ENCODE results near the gene ACTC1.

Gene ACTC1

DNA sequence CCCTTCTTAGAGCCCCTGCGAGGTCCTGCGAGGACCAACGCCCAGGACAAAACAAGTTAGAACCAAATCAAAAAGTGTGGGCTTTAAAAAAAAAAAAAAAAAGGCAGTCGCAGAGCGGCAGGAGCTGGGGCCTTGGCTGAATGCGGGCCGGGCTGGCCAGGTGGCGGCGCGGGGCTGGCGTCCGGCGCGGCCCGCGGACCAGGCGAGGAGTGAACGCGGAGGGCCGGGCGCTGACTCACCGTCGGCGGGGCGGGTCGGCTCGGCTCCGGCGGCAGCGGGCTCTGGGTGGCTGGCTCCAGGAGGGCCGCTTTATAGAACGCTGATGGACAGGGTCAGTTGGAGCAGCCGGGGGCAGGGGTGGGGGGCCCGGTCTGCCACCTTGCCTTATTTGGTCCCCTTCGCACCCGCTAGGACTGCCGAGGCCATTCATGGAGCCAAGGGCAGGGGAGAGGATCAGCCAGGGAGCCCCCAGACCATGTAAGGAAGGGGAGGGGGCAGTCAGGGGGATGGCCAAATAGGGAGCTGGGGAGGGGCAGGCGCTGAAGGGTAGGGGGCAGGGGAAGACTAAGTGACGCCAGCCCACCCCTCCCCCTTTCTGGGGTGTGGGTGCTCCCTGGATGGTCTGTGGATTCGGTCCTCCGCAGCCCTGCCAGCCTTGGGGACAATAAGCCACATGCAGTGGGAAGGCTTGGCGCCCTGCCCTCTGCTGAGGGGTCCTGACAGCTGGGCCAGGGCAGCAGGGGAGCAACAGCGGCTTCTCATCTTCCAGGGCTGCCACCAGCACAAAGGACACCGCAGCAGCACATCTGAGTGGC lies at the start of gene ACTC1:
Gene ACTC1 (minus strand): TSS at position 283 of the 815 bp plus-strand sequence. CDS start 741 bp downstream, outside the sequence.
- Histone ChIP-seq H3K27me3 (ENCODE audit: control insufficient read depth, low read length) (peaks cover 3% of the 10 kb centered on the region; the same call in 1 of the 2 replicates), H3K4me2 (ENCODE audit: low read length) (no peak within 1 kb of the TSS), H3K36me3 (ENCODE audit: control insufficient read depth, low read length) (no peaks in the 10 kb centered on the region), H3K9me2 (replicated peaks; ENCODE audit: control insufficient read depth, low read length) (no peaks in the 10 kb centered on the region), H3K4me3 (ENCODE audit: low read length) (no peak within 1 kb of the TSS), H3F3A (ENCODE audit: control insufficient read depth, insufficient read depth) (no peaks in the 10 kb centered on the region), H4K20me1 (ENCODE audit: control insufficient read depth, insufficient read depth, low read depth, low read length) (no peaks in the 10 kb centered on the region), H3K9me3 (ENCODE audit: control insufficient read depth, insufficient read depth, low read length) (no peaks in the 10 kb centered on the region), H3K27ac (ENCODE audit: low read depth, low read length) (no peak within 1 kb of the TSS), H3K79me2 (ENCODE audit: control insufficient read depth, low read length) (no peaks in the 10 kb centered on the region), H3K4me1 (ENCODE audit: control insufficient read depth, low read length) (no peaks in the 10 kb centered on the region)
- TF ChIP-seq, protein P1, sequence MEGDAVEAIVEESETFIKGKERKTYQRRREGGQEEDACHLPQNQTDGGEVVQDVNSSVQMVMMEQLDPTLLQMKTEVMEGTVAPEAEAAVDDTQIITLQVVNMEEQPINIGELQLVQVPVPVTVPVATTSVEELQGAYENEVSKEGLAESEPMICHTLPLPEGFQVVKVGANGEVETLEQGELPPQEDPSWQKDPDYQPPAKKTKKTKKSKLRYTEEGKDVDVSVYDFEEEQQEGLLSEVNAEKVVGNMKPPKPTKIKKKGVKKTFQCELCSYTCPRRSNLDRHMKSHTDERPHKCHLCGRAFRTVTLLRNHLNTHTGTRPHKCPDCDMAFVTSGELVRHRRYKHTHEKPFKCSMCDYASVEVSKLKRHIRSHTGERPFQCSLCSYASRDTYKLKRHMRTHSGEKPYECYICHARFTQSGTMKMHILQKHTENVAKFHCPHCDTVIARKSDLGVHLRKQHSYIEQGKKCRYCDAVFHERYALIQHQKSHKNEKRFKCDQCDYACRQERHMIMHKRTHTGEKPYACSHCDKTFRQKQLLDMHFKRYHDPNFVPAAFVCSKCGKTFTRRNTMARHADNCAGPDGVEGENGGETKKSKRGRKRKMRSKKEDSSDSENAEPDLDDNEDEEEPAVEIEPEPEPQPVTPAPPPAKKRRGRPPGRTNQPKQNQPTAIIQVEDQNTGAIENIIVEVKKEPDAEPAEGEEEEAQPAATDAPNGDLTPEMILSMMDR (IDR thresholded peaks at IDR 0.05; ENCODE audit: low read depth, low read length, poor library complexity, severe bottlenecking), result no peak
- no peak for TF ChIP-seq EZH2phosphoT487 (IDR thresholded peaks at IDR 0.05; ENCODE audit: borderline replicate concordance, low read length)

DNA sequence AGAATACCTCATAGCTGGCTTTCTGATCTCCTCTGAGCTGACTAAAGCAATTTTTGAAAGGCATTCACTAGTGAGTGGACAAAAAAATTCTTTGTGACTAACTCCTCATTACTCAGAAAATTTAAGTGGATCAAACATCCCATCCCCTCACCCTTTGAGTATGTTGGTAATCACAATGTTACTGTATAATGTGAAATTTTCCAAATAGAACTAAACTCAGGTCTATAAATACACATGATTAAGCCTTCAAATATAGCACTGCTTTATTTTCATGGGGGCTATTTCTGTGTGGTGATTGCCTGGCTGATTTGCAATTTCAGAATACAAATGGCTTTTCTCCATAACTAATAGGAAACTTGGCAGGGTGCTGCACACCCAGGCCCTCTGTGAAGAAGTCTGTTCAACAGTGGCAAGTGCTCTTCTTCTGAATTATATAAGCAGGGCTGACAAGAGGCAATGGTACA lies 45.9 kb upstream of the ACTC1 start:
- Histone ChIP-seq H4K20me1 (ENCODE audit: control insufficient read depth, insufficient read depth, low read depth, low read length) (no peaks in the 10 kb centered on the region), H3F3A (ENCODE audit: control insufficient read depth, insufficient read depth) (no peaks in the 10 kb centered on the region), H3K4me1 (ENCODE audit: control insufficient read depth, low read length) (no peaks in the 10 kb centered on the region), H3K9me2 (replicated peaks; ENCODE audit: control insufficient read depth, low read length) (no peaks in the 10 kb centered on the region), H3K27me3 (ENCODE audit: control insufficient read depth, low read length) (no peaks in the 10 kb centered on the region), H3K27ac (ENCODE audit: low read depth, low read length) (no peak overlapping the region), H3K9me3 (ENCODE audit: control insufficient read depth, insufficient read depth, low read length) (no peaks in the 10 kb centered on the region), H3K4me3 (ENCODE audit: low read length) (no peak overlapping the region), H3K79me2 (ENCODE audit: control insufficient read depth, low read length) (no peaks in the 10 kb centered on the region), H3K4me2 (ENCODE audit: low read length) (no peak overlapping the region), H3K36me3 (ENCODE audit: control insufficient read depth, low read length) (no peaks in the 10 kb centered on the region)
- TF ChIP-seq, protein P1 (IDR thresholded peaks at IDR 0.05; ENCODE audit: low read depth, low read length, poor library complexity, severe bottlenecking), result no peak
- no peak for TF ChIP-seq EZH2phosphoT487 (IDR thresholded peaks at IDR 0.05; ENCODE audit: borderline replicate concordance, low read length)

DNA sequence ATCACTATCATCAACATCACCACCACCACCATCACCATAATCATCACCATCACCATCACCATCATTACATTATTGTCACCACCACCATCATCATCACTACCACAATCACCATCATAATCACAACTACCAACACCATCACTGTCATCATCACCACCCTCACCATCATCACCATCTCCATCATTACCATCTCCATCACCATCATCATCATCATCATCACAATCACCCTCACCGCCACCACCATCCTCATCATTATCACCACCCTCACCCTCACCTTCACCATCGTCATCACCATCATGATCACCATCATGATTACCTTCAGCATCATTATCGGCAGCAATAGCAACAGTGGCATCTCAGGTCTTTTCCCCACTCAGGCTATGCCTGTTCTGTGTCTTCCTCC lies 42.9 kb upstream of the ACTC1 start:
- no peaks in the 10 kb centered on the region for H3K27me3 ChIP-seq (ENCODE audit: control insufficient read depth, low read length)
- H4K20me1 ChIP-seq (ENCODE audit: control insufficient read depth, insufficient read depth, low read depth, low read length), result no peaks in the 10 kb centered on the region
- no peaks in the 10 kb centered on the region for H3F3A ChIP-seq (ENCODE audit: control insufficient read depth, insufficient read depth)
- no peaks in the 10 kb centered on the region for H3K9me3 ChIP-seq (ENCODE audit: control insufficient read depth, insufficient read depth, low read length)
- no peak overlapping the region for H3K4me2 ChIP-seq (ENCODE audit: low read length)
- no peaks in the 10 kb centered on the region for H3K79me2 ChIP-seq (ENCODE audit: control insufficient read depth, low read length)
- no peaks in the 10 kb centered on the region for H3K36me3 ChIP-seq (ENCODE audit: control insufficient read depth, low read length)
- H3K9me2 ChIP-seq (replicated peaks; ENCODE audit: control insufficient read depth, low read length), result no peaks in the 10 kb centered on the region
- H3K4me1 ChIP-seq (ENCODE audit: control insufficient read depth, low read length), result no peaks in the 10 kb centered on the region
- no peak overlapping the region for H3K27ac ChIP-seq (ENCODE audit: low read depth, low read length)
- TF ChIP-seq, protein P1 (IDR thresholded peaks at IDR 0.05; ENCODE audit: low read depth, low read length, poor library complexity, severe bottlenecking), result no peak
- TF ChIP-seq EZH2phosphoT487 (IDR thresholded peaks at IDR 0.05; ENCODE audit: borderline replicate concordance, low read length), result no peak
- H3K4me3 ChIP-seq (ENCODE audit: low read length), result no peak overlapping the region

Measured in DOHH2 (cell line).